Natural killer cell (primary cell): Measurements from ENCODE around the gene NOP14. TPM values are rescaled to one million over a fixed set of nuclear protein-coding genes. Genes with fewer than 3 reads are reported as not detected.
A peak's percentile ranks its signal among the peaks of the same experiment; 100 is the strongest.

Experiments used
- ATAC-seq, 3 donors: fragments of 150-1000 bp in 2 of 3; fragments of 200-7000 bp in 1 of 3; cut with Tn5 transposase; 1 replicate in 1 of 3; 2 replicates in 2 of 3; pipeline ENCODE4 v1.10.0; 2021; ENCODE audit warnings: mild to moderate bottlenecking in 2 of 3, moderate library complexity in 2 of 3
- DNase-seq, 2 donors: peaks; one replicate each; pipeline versions ENCODE4 v3.0.0 to v3.0.0-alpha.2; 2013 to 2021; ENCODE audit warnings: mixed read lengths in 1 of 2
- H3K27ac ChIP-seq: one replicate; pipeline ENCODE4 v1.5.1; 2013; ENCODE audit warnings: mild to moderate bottlenecking, low read length
- H3K27me3 ChIP-seq: one replicate; pipeline ENCODE4 v1.6.1; 2013; ENCODE audit warnings: low read length; ENCODE audit not compliant: control insufficient read depth, insufficient read depth
- H3K36me3 ChIP-seq: one replicate; pipeline ENCODE4 v1.6.1; 2013; ENCODE audit warnings: low read length; ENCODE audit not compliant: control insufficient read depth, insufficient read depth
- H3K4me1 ChIP-seq: one replicate; pipeline ENCODE4 v1.6.1; 2013; ENCODE audit warnings: low read length; ENCODE audit not compliant: control insufficient read depth, insufficient read depth
- H3K4me3 ChIP-seq: one replicate; pipeline ENCODE4 v1.5.1; 2013; ENCODE audit warnings: low read length
- H3K9me3 ChIP-seq: one replicate; pipeline ENCODE4 v1.6.1; 2013; ENCODE audit warnings: low read length; ENCODE audit not compliant: control insufficient read depth, insufficient read depth
- H3K27ac Mint-ChIP-seq, 2 donors: one replicate each; pipeline ENCODE4 v1.8.0; 2022; ENCODE audit warnings: mild to moderate bottlenecking in 2 of 2, mixed read lengths in 2 of 2, moderate library complexity in 1 of 2
- H3K27me3 Mint-ChIP-seq, 2 donors: one replicate each; pipeline ENCODE4 v1.8.0; 2022; ENCODE audit warnings: low read depth in 2 of 2, mixed read lengths in 2 of 2
- H3K36me3 Mint-ChIP-seq: one replicate; pipeline ENCODE4 v1.8.0; 2022; ENCODE audit warnings: mixed read lengths
- H3K4me1 Mint-ChIP-seq, 2 donors: one replicate each; pipeline ENCODE4 v1.8.0; 2022; ENCODE audit warnings: mixed read lengths in 2 of 2
- H3K4me3 Mint-ChIP-seq: one replicate; pipeline ENCODE4 v1.8.0; 2022; ENCODE audit warnings: mild to moderate bottlenecking, moderate library complexity, mixed read lengths
- H3K9me3 Mint-ChIP-seq, 2 donors: one replicate each; pipeline ENCODE4 v1.8.0; 2022; ENCODE audit warnings: mixed read lengths in 2 of 2
- WGBS: methylation state at CpG from one replicate; pipeline ENCODE4 v1.1.7; 2013; ENCODE audit warnings: missing lambda C conversion rate; ENCODE audit not compliant: insufficient coverage; 5-methylcytosine and 5-hydroxymethylcytosine counted together
- intact Hi-C: fragments of 100-400 bp; cut with micrococcal nuclease; formaldehyde crosslinking; loops from one replicate; pipeline ENCODE4 v1.14.2; 2022
- total RNA-seq, 4 donors: library from RNA; stranded (reverse); fragments of 120-200 nt in 1 of 4; gene quantifications; one replicate each; pipeline versions ENCODE4 v1.2.3 to v1.2.4, GENCODE V29; 2013 to 2022
- TF ChIP-seq, protein P1 (sequence below): fragments of 200-600 bp; IDR thresholded peaks from one replicate; pipeline ENCODE4 v1.8.0; 2022; ENCODE audit warnings: antibody characterized with exemption

NOP14 gene
- total RNA-seq, 3 donors from 2014 or later (not counting 1 experiment from before 2014, with no cell fraction given) = 20.9 to 25.0 (median 21.1) TPM

DNA sequence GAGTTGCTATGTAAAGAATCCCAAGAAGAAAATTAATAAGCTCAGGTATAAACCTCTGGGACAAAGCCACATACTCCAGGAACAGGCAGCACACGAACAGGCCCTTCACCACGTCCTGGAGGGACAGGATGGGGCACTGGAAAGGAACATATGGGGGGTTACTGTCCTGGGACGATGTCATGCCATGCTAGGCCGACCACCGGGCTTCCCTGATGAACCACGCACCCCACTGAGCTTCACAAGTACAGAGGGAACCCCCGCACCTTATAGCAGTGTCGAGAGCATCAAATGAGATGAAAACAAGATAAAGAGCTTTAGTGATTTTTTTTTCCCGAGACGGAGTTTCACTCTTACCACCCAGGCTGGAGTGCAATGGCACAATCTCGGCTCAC, 19.1 kb downstream of the NOP14 start:
- H3K4me1 ChIP-seq = peaks cover 31% of the 10 kb centered on the region
- H3K4me3 Mint-ChIP-seq = no peak overlapping the region
- WGBS = 77% methylated on average over 11 of the region's 11 CpGs
- H3K27ac ChIP-seq = no peak overlapping the region
- peaks cover 2 to 22% of the 10 kb centered on the region in 2 donors for H3K4me1 Mint-ChIP-seq
- H3K9me3 Mint-ChIP-seq = no peaks in the 10 kb centered on the region
- no peaks in the 10 kb centered on the region for H3K9me3 ChIP-seq
- H3K36me3 Mint-ChIP-seq = peaks cover 8% of the 10 kb centered on the region
- TF ChIP-seq, protein P1, sequence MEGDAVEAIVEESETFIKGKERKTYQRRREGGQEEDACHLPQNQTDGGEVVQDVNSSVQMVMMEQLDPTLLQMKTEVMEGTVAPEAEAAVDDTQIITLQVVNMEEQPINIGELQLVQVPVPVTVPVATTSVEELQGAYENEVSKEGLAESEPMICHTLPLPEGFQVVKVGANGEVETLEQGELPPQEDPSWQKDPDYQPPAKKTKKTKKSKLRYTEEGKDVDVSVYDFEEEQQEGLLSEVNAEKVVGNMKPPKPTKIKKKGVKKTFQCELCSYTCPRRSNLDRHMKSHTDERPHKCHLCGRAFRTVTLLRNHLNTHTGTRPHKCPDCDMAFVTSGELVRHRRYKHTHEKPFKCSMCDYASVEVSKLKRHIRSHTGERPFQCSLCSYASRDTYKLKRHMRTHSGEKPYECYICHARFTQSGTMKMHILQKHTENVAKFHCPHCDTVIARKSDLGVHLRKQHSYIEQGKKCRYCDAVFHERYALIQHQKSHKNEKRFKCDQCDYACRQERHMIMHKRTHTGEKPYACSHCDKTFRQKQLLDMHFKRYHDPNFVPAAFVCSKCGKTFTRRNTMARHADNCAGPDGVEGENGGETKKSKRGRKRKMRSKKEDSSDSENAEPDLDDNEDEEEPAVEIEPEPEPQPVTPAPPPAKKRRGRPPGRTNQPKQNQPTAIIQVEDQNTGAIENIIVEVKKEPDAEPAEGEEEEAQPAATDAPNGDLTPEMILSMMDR = no peak
- H3K27me3 ChIP-seq = no peaks in the 10 kb centered on the region
- no peak overlapping the region for H3K4me3 ChIP-seq
- no peaks in the 10 kb centered on the region for H3K27me3 Mint-ChIP-seq
- H3K27ac Mint-ChIP-seq = peak overlapping the region; percentile 45 to 73
- H3K36me3 ChIP-seq = peaks cover 71% of the 10 kb centered on the region
- intact Hi-C loops = no loop called here
- DNase-seq (no peak), ATAC-seq (no peak)

DNA sequence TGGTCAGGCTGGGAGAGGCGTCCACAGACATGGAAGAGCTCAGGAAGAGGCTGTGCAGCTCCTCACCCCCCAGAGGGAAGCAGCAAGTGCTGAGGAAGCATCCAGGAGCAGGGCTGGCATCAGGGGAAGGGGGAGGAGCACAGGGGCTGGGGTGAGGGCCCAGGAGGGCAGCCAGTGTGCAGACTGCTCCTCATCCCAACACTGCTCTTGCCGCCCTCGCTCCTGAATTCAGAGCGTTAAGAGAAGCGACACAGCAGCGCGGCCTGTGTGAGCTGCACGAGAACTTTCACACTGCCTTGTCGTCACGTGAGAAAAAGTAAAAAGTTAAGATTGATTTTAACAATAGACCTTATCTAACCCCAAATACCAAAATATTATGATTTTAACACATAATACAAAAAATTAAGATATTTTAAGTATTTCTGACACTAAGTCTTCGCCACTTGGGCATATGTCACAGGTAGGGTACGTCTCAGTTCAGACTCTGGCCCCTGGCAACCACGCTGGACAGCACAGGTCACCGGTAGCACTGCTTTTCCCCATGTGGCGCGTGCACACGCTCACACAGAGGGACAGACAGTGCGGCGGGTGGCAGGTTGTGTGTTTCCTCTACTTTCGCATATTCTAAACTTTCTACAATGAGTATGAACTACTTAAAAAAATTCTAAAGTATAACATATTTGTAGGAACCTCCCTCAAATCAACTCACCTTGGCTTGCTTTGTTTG, 19.7 kb downstream of the NOP14 start:
- H3K36me3 ChIP-seq = peaks cover 77% of the 10 kb centered on the region
- no peak for ATAC-seq
- DNase-seq = no peak
- H3K9me3 ChIP-seq = no peaks in the 10 kb centered on the region
- H3K27ac ChIP-seq = peak overlapping the region; percentile 34
- Mint-ChIP-seq H3K9me3 (no peaks in the 10 kb centered on the region), H3K4me3 (no peak overlapping the region), H3K27me3 (no peaks in the 10 kb centered on the region), H3K4me1 (peaks cover 6 to 22% of the 10 kb centered on the region in 2 donors), H3K36me3 (peaks cover 8% of the 10 kb centered on the region), H3K27ac (peak overlapping the region; percentile 80 to 87)
- no peak overlapping the region for H3K4me3 ChIP-seq
- WGBS = 94% methylated on average over 16 of the region's 20 CpGs
- no peaks in the 10 kb centered on the region for H3K27me3 ChIP-seq
- intact Hi-C loops = no loop called here
- H3K4me1 ChIP-seq = peaks cover 31% of the 10 kb centered on the region
- TF ChIP-seq, protein P1 = no peak

DNA sequence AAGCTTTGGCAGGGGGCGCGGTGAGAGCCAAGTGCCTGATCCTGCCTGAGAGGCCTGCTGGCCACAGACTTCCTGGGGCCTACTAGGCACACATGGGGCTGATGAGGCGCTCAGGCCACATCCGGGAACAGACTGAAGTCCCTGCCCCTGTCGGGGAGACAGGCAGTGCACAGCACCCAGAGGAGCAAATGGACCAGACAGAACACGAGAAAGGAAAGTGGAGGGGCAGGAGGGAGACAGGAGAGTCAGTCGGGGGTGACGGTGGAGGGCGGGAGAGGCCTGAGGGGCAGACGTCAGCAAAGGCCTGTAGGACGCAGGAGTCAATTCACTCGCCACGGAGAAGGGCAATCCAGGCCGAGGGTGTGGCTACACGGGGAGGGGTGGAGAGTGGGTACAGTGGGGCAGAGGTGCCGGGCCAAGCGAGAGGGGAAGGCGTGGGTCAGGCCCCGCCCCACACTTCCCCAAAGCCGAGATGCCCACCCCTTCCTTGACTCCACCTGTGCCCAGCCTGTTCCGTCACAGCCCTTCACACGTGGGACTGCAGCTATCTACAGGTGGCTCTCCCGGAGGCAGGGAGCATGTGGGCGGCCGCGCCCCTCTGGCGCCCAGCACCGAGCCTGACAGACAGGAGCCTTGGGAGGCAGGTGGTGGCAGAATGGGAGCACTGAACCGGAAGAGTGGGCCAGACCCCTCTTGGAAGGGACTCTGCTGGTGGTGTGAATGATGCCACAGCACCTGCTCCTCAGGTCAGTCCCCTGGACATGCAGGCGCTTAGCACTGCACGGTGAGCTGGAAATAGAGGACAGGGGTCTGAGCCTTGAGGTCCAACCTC, 20.5 kb downstream of the NOP14 start:
- Histone ChIP-seq H3K27me3 (no peaks in the 10 kb centered on the region), H3K36me3 (peaks cover 77% of the 10 kb centered on the region), H3K27ac (peak overlapping the region; percentile 69), H3K9me3 (no peaks in the 10 kb centered on the region), H3K4me3 (no peak overlapping the region), H3K4me1 (peaks cover 32% of the 10 kb centered on the region)
- Mint-ChIP-seq H3K36me3 (peaks cover 8% of the 10 kb centered on the region), H3K9me3 (no peaks in the 10 kb centered on the region), H3K27me3 (no peaks in the 10 kb centered on the region), H3K4me3 (peak overlapping the region; percentile 35), H3K4me1 (peaks cover 6 to 22% of the 10 kb centered on the region in 2 donors), H3K27ac (peak overlapping the region; percentile 80 to 87)
- TF ChIP-seq, protein P1 = no peak
- DNase-seq (peak in 1 of 2 donors; percentile 70), ATAC-seq (peak; percentile 61 to 71 (median 65))
- WGBS = 77% methylated on average over 30 of the region's 31 CpGs
- intact Hi-C loops = no loop called here
